ENCODE data around the gene MAD1L1. TPM values are rescaled to one million over a fixed set of nuclear protein-coding genes. Genes with fewer than 3 reads are reported as not detected.

MAD1L1 gene
- total RNA-seq, 1 donor from 2014 or later, result 32.7 TPM

- no peak for TF ChIP-seq CTCF (IDR thresholded peaks at IDR 0.05)
- no peaks in the 10 kb centered on the region for H3K4me1 Mint-ChIP-seq (ENCODE audit: unreplicated experiment)
- no peaks in the 10 kb centered on the region for H3K27me3 Mint-ChIP-seq (ENCODE audit: unreplicated experiment)
- H3K36me3 Mint-ChIP-seq (ENCODE audit: unreplicated experiment), result peaks cover 9% of the 10 kb centered on the region
- H3K9me3 Mint-ChIP-seq (ENCODE audit: unreplicated experiment), result no peaks in the 10 kb centered on the region
- no peak overlapping the region for H3K27ac Mint-ChIP-seq (ENCODE audit: unreplicated experiment)
- no peak overlapping the region for H3K4me3 Mint-ChIP-seq (ENCODE audit: unreplicated experiment)
- DNase-seq (ENCODE audit: extremely low spot score, unreplicated experiment), result no peak
Measured at GRCh38 chr7:1981878-1982230, 250.9 kb downstream of the MAD1L1 start.

- no peaks in the 10 kb centered on the region for H3K27me3 Mint-ChIP-seq (ENCODE audit: unreplicated experiment)
- no peaks in the 10 kb centered on the region for H3K9me3 Mint-ChIP-seq (ENCODE audit: unreplicated experiment)
- no peak for DNase-seq (ENCODE audit: extremely low spot score, unreplicated experiment)
- H3K4me1 Mint-ChIP-seq (ENCODE audit: unreplicated experiment), result no peaks in the 10 kb centered on the region
- H3K36me3 Mint-ChIP-seq (ENCODE audit: unreplicated experiment), result peaks cover 7% of the 10 kb centered on the region
- no peak overlapping the region for H3K27ac Mint-ChIP-seq (ENCODE audit: unreplicated experiment)
- no peak overlapping the region for H3K4me3 Mint-ChIP-seq (ENCODE audit: unreplicated experiment)
- TF ChIP-seq CTCF (IDR thresholded peaks at IDR 0.05), result no peak
Measured at GRCh38 chr7:1981201-1981877, 251.4 kb downstream of the MAD1L1 start.

GRCh38 chr7:1979591-1980560, 252.9 kb downstream of the MAD1L1 start:
- Mint-ChIP-seq H3K27ac (ENCODE audit: unreplicated experiment) (no peak overlapping the region), H3K4me1 (ENCODE audit: unreplicated experiment) (no peaks in the 10 kb centered on the region), H3K4me3 (ENCODE audit: unreplicated experiment) (no peak overlapping the region), H3K27me3 (ENCODE audit: unreplicated experiment) (no peaks in the 10 kb centered on the region), H3K9me3 (ENCODE audit: unreplicated experiment) (no peaks in the 10 kb centered on the region), H3K36me3 (ENCODE audit: unreplicated experiment) (peaks cover 6% of the 10 kb centered on the region)
- no peak for DNase-seq (ENCODE audit: extremely low spot score, unreplicated experiment)
- TF ChIP-seq CTCF (IDR thresholded peaks at IDR 0.05), result no peak

- Mint-ChIP-seq H3K36me3 (ENCODE audit: unreplicated experiment) (peaks cover 6% of the 10 kb centered on the region), H3K27ac (ENCODE audit: unreplicated experiment) (no peak overlapping the region), H3K4me1 (ENCODE audit: unreplicated experiment) (no peaks in the 10 kb centered on the region), H3K27me3 (ENCODE audit: unreplicated experiment) (no peaks in the 10 kb centered on the region), H3K4me3 (ENCODE audit: unreplicated experiment) (no peak overlapping the region), H3K9me3 (ENCODE audit: unreplicated experiment) (no peaks in the 10 kb centered on the region)
- no peak for TF ChIP-seq CTCF (IDR thresholded peaks at IDR 0.05)
- no peak for DNase-seq (ENCODE audit: extremely low spot score, unreplicated experiment)
Measured at GRCh38 chr7:1978656-1979590, 253.8 kb downstream of the MAD1L1 start.

Data from osteocyte (in vitro differentiated cells).